ENCODE results near the gene ADAM29.
"Not testable (repeated sequence)": the region's sequence is repeated elsewhere in the genome, so short reads cannot be mapped to it uniquely, and the experiment has no call there.

Gene ADAM29

GRCh38 chr4:174948826-174949225 is 30.7 kb downstream of the ADAM29 start:
- DNase-seq (ENCODE audit: low read depth in 2 of 2): no peak

DNA sequence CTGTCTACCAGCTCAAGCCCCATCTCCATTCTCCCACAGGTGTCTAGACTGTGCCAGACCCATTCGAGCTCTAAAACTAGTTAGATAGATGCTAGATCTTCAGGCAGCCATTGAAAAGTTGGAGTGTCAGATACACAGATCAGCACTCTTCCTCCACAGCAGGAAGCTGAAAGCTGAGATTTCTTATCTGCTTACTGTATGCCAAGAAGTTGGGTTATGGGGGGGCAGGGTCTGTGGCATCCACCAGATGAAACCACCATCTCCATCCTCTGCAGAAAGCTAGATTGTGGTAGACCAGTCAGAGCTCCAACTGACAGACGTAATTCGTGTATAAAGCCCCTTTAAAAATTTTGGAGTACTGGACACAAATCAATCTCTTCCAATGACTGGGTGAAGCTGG is 54.8 kb downstream of the ADAM29 start:
- no peak for DNase-seq (ENCODE audit: low read depth in 2 of 2)

- DNase-seq (ENCODE audit: low read depth in 2 of 2): no peak
Measured at GRCh38 chr4:174973336-174973735, 55.2 kb downstream of the ADAM29 start.

- no peak for DNase-seq (ENCODE audit: low read depth in 2 of 2)
Measured at GRCh38 chr4:174983128-174983750, 65.1 kb downstream of the ADAM29 start.

DNA sequence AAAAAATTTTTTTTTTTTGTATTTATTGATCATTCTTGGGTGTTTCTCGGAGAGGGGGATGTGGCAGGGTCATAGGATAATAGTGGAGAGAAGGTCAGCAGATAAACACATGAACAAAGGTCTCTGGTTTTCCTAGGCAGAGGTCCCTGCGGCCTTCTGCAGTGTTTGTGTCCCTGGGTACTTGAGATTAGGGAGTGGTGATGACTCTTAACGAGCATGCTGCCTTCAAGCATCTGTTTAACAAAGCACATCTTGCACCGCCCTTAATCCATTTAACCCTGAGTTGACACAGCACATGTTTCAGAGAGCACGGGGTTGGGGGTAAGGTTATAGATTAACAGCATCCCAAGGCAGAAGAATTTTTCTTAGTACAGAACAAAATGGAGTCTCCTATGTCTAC is 65.7 kb downstream of the ADAM29 start:
- not testable (repeated sequence) for DNase-seq (ENCODE audit: low read depth in 2 of 2)

- DNase-seq (ENCODE audit: low read depth in 2 of 2): no peak
Measured at GRCh38 chr4:174989791-174990190, 71.6 kb downstream of the ADAM29 start.

DNA sequence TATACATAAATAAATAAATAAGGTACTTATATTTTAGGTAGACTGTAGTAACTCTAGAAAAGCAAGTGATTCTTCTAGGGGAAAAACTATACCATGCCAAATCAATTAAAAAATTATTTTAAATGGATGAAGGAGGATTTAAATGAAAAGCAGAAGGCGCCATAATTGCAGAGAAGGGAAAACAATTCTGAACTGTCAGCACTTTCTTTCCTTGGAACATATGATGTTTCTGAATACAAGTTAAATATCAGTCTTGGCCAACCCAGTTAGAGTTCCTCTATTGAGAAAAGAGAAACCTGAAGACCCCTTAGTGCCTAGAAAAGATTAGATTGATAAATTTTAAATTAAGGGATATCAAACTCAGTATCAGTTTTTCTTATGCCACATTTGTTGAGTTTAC is 75.8 kb downstream of the ADAM29 start:
- DNase-seq (ENCODE audit: low read depth in 2 of 2): no peak

- DNase-seq (ENCODE audit: low read depth in 2 of 2): no peak
Measured at GRCh38 chr4:174996079-174996478, 77.9 kb downstream of the ADAM29 start.

DNA sequence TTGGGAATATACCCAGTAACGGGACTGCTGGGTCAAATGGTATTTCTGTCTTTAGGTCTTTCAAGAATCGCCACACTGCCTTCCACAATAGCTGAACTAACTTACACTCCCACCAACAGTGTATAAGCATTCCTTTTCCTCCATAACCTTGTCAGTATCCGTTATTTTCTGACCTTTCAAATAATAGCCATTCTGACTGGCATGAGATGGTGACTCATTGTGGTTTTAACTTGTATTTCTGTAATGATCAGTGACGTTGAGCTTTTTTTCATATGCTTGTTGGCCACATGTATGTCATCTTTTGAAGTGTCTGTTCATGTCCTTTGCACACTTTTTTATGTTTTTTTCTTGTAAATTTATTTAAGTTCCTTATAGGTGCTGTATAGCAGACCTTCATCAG is 81.2 kb downstream of the ADAM29 start:
- DNase-seq (ENCODE audit: low read depth in 2 of 2): no peak

DNA sequence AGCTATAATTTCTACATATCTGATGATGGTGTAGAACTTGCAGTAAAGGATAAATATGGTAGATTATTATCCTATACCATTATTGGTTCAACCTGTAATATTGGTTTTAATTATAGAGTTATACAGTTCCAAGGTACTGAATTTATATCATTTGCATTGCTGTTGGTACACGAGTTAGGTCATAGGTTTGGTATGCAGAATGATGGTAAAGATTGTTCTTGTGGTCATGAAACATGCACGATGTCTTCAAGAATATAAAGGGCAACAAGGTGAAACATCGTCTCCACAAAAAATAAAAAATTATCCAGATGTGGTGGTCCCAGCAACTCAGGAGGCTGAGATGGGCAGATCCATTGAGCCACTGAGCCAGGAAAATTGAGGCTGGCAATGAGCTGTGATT is 99.6 kb downstream of the ADAM29 start:
- no peak for DNase-seq (ENCODE audit: low read depth in 2 of 2)

- not testable (repeated sequence) for DNase-seq (ENCODE audit: low read depth in 2 of 2)
Measured at GRCh38 chr4:175019447-175019846, 101.3 kb downstream of the ADAM29 start.
